Measurements from ENCODE around the gene RIC3. TPM values are rescaled to one million over a fixed set of nuclear protein-coding genes. Genes with fewer than 3 reads are reported as not detected.

Gene RIC3
- total RNA-seq, 2 donors from 2014 or later: 17.2 to 17.8 TPM

DNA sequence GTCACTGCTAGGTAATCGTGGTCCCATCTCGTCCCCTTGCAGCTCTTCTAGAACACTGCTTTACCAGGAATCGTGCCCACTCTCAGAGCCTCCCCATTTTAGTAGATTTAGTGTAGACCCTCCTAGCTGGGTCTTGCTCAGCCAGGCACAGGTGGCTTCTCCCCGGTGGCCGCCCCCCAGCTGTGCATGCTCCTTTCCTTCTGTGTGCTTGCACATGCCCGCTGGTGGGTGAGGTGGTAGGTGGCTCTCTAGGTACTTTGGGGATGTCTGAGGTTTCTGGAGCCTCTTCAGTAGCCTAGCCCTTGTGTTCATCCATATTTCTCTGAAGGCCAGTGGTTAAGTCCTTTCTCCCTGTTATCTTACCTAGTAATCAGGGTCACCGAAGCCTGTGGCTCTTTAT, 82.3 kb downstream of the RIC3 start:
- DNase-seq: no peak
- Mint-ChIP-seq H3K4me3 (no peak overlapping the region), H3K36me3 (ENCODE audit: insufficient read depth in 2 of 2) (no peaks in the 10 kb centered on the region), H3K27ac (no peak overlapping the region), H3K27me3 (ENCODE audit: low read depth) (peaks cover 39% of the 10 kb centered on the region), H3K4me1 (ENCODE audit: low read depth) (no peaks in the 10 kb centered on the region), H3K9me3 (no peaks in the 10 kb centered on the region)
- ATAC-seq (replicated peaks in 1 of 2): no peak

DNA sequence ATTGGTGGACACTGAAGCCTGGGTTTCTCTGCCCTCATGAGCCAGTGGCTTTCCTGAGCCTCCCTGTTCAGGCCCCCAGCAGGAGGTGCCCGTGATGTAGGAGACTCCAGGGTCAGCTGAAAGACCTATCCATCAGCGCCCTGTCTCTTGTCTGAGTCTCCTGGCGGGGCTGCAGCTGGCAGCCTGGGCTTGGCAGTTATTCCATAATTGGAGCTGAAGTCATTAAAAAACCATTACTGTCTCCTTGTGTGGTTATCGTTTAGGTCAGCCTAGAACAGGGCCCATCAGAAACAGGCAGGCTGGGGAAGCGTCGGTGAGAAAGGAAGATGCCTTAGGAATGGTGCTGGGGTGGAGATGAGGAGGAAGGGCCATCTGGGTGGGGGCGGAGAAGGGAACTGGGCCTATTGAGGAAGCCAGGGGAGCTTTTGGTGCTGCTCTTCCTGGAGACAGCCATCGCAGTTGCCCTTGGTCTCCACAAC, 82.8 kb downstream of the RIC3 start:
- no peaks in the 10 kb centered on the region for H3K36me3 Mint-ChIP-seq (ENCODE audit: insufficient read depth in 2 of 2)
- H3K9me3 Mint-ChIP-seq: no peaks in the 10 kb centered on the region
- H3K4me1 Mint-ChIP-seq (ENCODE audit: low read depth): no peaks in the 10 kb centered on the region
- ATAC-seq (replicated peaks in 1 of 2) (no peak), DNase-seq (no peak)
- H3K27me3 Mint-ChIP-seq (ENCODE audit: low read depth): peaks cover 40% of the 10 kb centered on the region
- no peak overlapping the region for H3K4me3 Mint-ChIP-seq
- no peak overlapping the region for H3K27ac Mint-ChIP-seq

DNA sequence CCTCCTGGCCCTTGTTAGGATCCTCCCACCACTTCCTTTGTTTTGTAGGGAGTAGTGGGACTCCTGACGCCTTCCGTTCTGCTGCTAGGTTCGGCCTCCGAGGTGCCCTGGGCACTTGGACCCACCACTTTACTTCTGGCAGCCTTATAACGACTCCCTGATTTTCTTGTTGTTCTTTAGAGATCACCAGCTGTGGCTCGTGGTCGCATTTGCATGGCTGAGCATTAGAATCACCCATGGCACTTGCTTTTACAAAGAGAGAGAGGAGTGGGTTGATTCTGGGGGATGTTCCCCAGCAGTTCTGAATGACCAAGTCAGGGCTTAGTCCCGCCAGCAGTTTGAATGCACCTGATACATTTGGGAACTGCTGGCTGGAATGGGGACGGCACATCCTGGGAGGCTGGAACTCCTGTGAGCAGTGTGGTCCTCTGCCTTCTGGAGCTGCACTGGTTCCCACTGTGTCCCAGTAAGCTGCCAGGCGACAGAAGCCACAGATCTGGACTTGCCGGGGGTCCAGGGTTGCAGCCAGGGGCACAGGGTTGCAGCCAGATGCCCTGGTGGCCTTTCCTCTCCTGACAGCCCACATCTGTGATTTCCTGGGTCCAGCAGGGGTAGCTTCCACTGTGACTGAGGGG, 83.7 kb downstream of the RIC3 start:
- H3K36me3 Mint-ChIP-seq (ENCODE audit: insufficient read depth in 2 of 2): no peaks in the 10 kb centered on the region
- peaks cover 45% of the 10 kb centered on the region for H3K27me3 Mint-ChIP-seq (ENCODE audit: low read depth)
- no peaks in the 10 kb centered on the region for H3K4me1 Mint-ChIP-seq (ENCODE audit: low read depth)
- ATAC-seq (replicated peaks in 1 of 2) (no peak), DNase-seq (no peak)
- H3K4me3 Mint-ChIP-seq: no peak overlapping the region
- H3K27ac Mint-ChIP-seq: no peak overlapping the region
- no peaks in the 10 kb centered on the region for H3K9me3 Mint-ChIP-seq

DNA sequence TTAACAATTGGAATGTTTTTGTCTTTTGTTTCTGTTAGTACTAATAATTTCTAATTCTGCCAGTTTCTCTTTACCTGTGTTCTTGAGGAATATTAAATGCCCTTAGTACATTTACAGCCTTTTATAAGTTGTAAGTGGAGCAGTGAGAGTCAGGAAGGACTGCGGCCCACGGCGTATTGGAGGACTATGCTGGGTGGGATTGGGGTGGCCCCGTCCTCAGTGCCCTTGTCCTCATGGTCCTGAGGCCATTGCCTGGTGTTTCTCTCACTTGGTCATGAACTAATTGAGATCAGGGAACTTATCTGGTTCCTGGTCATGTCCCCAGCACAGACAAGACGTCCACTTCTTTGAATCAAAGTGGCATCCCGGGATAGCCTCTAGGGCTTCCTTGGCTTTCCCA, 84.5 kb downstream of the RIC3 start:
- H3K36me3 Mint-ChIP-seq (ENCODE audit: insufficient read depth in 2 of 2): no peaks in the 10 kb centered on the region
- H3K27me3 Mint-ChIP-seq (ENCODE audit: low read depth): peaks cover 51% of the 10 kb centered on the region
- no peak overlapping the region for H3K4me3 Mint-ChIP-seq
- H3K4me1 Mint-ChIP-seq (ENCODE audit: low read depth): no peaks in the 10 kb centered on the region
- ATAC-seq (replicated peaks in 1 of 2) (no peak), DNase-seq (no peak)
- no peak overlapping the region for H3K27ac Mint-ChIP-seq
- H3K9me3 Mint-ChIP-seq: no peaks in the 10 kb centered on the region

DNA sequence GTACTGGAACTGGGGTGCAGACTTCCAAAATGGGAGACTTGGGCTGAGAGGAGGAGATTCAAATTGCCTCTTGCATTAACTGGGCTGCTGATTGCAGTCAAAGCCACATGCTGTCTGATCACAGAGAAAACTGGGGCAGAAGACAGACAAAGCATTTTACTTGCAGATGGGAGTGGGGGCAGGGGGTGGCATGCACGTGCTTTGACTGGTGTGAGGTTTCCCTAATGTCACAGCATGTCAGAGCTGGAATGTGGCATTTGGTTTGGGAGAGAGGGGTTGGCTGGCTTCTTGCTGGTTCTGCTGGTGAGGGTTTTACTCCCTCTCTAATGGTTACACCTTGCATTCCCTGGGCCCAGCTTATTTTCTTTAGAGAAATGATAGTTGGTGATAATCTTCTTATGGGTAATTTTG, 84.9 kb downstream of the RIC3 start:
- Mint-ChIP-seq H3K27me3 (ENCODE audit: low read depth) (peaks cover 56% of the 10 kb centered on the region), H3K4me3 (no peak overlapping the region), H3K27ac (no peak overlapping the region), H3K36me3 (ENCODE audit: insufficient read depth in 2 of 2) (no peaks in the 10 kb centered on the region), H3K4me1 (ENCODE audit: low read depth) (no peaks in the 10 kb centered on the region), H3K9me3 (no peaks in the 10 kb centered on the region)
- no peak for ATAC-seq (replicated peaks in 1 of 2)
- no peak for DNase-seq

DNA sequence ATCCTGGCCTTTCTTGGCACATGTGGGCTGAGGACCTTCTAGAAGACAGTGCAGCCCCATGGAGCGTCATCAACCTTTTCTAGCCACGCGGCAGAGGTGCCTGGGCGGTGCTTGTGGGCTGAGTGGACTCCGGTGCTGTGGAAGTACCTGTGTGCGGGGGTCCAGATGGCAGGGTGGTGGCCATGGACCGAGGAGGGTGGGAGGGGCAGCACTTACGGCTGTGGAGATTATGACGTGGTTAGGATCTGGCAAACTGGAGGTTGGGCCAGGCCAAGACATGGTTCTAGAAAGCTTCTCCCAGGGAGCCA, 85.8 kb downstream of the RIC3 start:
- no peak for DNase-seq
- Mint-ChIP-seq H3K9me3 (no peaks in the 10 kb centered on the region), H3K27ac (no peak overlapping the region), H3K4me3 (no peak overlapping the region), H3K36me3 (ENCODE audit: insufficient read depth in 2 of 2) (no peaks in the 10 kb centered on the region), H3K27me3 (ENCODE audit: low read depth) (peaks cover 62% of the 10 kb centered on the region), H3K4me1 (ENCODE audit: low read depth) (no peaks in the 10 kb centered on the region)
- no peak for ATAC-seq (replicated peaks in 1 of 2)

DNA sequence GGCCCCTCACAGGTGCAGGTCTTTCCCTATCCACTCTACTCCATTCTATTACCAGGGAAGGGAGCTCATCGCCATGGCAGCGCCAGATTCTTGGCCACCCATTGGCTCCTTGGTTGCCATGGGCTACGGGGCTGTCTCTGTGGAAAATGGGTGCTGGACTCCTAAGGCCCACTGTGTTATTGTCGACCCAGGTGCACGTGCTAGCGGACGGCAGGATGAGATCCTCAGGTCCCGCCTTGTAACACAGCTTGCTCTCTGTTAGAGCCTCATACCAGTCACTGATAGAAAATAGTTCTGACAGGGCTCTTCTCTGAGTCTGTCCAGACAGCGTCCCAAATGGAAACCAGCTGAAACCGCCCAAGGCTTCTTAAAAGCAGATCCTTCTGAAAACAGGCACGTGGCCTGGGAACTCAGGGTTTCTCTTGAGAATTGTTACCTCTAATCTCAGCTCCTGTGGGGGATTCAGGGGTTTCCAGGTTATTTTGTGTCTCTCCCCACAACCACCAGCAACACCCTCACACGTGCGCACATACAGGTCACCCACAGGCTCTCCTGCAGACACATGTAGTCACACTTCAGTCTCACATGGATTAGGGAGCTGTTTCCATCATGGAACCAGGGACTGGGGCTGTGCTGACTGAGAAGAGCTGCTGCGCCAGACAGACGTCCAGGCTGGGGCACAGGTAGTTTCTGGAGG, 86.3 kb downstream of the RIC3 start:
- no peaks in the 10 kb centered on the region for H3K9me3 Mint-ChIP-seq
- H3K27me3 Mint-ChIP-seq (ENCODE audit: low read depth): peaks cover 65% of the 10 kb centered on the region
- H3K36me3 Mint-ChIP-seq (ENCODE audit: insufficient read depth in 2 of 2): no peaks in the 10 kb centered on the region
- H3K4me3 Mint-ChIP-seq: peak overlapping the region in 1 of 2 donors; percentile 32
- H3K27ac Mint-ChIP-seq: no peak overlapping the region
- no peaks in the 10 kb centered on the region for H3K4me1 Mint-ChIP-seq (ENCODE audit: low read depth)
- ATAC-seq (replicated peaks in 1 of 2): no peak
- DNase-seq: no peak

DNA sequence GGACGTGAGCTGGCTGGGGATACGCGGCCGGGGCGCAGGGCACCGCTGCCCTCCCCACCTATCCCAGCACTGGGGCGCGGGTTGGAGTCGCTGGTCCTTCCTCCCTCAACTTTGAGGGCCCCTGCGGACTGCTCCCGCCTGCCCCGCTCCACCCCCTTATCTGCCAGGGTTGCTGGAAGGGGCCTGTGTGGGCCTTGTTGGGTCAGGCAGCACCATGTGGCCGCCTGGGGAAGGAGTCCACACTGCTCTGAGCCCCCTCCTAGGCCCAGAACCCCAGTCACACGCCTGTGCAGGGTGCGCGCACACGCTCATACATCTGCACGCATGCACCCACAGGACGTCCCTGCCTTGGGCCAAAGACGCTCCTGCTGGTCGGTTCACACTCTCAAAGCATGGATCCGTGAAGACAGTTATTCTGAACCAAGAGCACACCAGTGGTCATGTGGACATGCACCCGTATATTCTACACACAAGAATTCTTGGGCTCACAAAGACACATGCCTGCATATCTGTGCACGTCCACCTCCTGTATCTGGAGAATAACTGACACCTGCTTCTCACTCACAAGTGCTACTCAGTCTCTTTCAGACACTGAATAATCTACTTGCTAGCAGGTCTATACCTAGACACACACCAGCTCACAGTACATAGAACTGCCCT, 87.1 kb downstream of the RIC3 start:
- peak overlapping the region; percentile 36 to 48 for H3K4me3 Mint-ChIP-seq
- H3K27me3 Mint-ChIP-seq (ENCODE audit: low read depth): peaks cover 73% of the 10 kb centered on the region
- ATAC-seq (replicated peaks in 1 of 2): peak in 1 of 2 donors; percentile 19
- no peaks in the 10 kb centered on the region for H3K36me3 Mint-ChIP-seq (ENCODE audit: insufficient read depth in 2 of 2)
- H3K4me1 Mint-ChIP-seq (ENCODE audit: low read depth): no peaks in the 10 kb centered on the region
- H3K9me3 Mint-ChIP-seq: no peaks in the 10 kb centered on the region
- DNase-seq: no peak
- H3K27ac Mint-ChIP-seq: no peak overlapping the region

DNA sequence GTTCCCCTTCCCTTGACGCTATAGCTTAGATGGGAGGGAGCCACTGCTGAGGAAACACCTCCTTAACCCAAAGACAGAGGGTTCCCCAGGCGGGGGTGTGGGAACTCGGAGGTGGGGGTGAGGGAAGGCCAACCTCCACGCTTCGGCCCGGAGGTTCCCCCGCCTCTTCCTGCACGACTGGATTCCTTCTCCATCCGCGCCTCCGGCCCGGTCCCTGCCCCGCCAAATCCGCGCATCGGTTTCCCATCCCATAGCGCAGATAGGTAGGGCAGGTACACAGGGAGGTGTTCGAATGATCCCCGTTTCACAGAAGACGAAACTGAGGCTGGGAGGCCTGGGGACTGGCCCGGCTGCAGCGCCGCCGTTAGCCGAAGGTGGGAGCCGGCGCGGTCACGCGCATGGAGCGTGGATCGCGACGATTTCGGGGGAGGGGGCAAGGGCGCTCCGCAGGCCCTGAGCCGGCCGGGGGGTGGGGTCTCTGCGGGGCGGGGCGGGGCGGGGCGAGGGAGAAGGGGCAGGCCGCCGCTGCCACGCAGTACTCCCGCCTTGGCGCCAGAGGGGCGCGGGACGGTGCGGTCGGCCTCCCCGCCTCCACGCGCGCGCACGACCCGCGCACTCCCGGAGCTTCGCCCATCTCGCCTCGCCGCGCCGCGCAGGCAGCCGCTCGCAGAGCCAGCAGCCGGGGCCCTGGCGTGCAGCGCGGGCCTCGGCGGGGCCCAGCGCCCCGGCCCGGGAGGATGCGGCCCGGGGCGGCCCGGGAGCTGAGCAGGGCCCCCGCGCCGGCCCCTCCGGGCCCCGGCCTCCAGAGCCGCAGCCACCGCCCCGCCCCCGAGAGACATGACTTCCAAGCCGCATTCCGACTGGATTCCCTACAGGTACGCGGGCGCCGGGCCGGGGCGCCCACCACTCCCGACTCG, 87.9 kb downstream of the RIC3 start, which contains the start of gene TUB:
Gene TUB (plus strand): TSS at position 538 of the 917 bp plus-strand sequence. CDS start 300 bp downstream, at position 838.
- H3K4me3 Mint-ChIP-seq: peak within 1 kb of the TSS; percentile 65 to 72
- DNase-seq: peak in 1 of 2 donors; percentile 19
- H3K36me3 Mint-ChIP-seq (ENCODE audit: insufficient read depth in 2 of 2): no peaks in the 10 kb centered on the region
- peaks cover 71% of the 10 kb centered on the region for H3K27me3 Mint-ChIP-seq (ENCODE audit: low read depth)
- H3K27ac Mint-ChIP-seq: no peak within 1 kb of the TSS
- no peaks in the 10 kb centered on the region for H3K9me3 Mint-ChIP-seq
- ATAC-seq (replicated peaks in 1 of 2): peak; percentile 60 to 70
- peaks cover under 1% of the 10 kb centered on the region for H3K4me1 Mint-ChIP-seq (ENCODE audit: low read depth)

DNA sequence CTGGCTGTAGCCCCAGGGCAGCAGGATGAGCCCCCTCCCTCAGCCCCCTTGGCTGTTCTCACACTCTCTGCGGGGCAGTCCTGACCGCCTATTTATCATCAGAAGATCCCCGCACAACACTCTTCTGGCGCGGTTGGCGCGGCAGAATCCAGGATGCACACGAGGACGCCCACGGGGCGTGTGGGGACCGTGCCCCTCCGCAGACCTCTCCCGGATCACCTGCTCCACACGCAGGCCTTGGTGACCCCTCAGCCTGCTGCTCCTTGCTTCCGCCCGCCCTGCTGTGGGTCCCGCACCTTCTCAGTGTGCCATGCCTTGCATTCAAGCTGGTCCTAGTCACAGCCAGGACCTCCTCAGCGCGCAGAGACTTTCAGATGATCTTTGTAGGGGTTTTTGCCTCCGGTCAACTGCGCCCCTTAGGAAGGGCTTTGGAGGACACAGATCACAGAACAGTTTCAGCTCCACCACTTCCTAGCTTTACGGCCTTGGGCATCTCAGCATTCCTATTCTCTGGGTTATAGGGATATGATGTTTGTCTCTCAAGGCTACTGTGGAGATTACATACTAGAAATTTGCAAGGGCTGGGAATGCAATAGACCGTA, 88.7 kb downstream of the RIC3 start:
- Mint-ChIP-seq H3K27ac (no peak overlapping the region), H3K9me3 (no peaks in the 10 kb centered on the region), H3K36me3 (ENCODE audit: insufficient read depth in 2 of 2) (no peaks in the 10 kb centered on the region), H3K4me3 (peak overlapping the region; percentile 65 to 72), H3K4me1 (ENCODE audit: low read depth) (peaks cover 7% of the 10 kb centered on the region), H3K27me3 (ENCODE audit: low read depth) (peaks cover 64% of the 10 kb centered on the region)
- DNase-seq (no peak), ATAC-seq (replicated peaks in 1 of 2) (no peak)

DNA sequence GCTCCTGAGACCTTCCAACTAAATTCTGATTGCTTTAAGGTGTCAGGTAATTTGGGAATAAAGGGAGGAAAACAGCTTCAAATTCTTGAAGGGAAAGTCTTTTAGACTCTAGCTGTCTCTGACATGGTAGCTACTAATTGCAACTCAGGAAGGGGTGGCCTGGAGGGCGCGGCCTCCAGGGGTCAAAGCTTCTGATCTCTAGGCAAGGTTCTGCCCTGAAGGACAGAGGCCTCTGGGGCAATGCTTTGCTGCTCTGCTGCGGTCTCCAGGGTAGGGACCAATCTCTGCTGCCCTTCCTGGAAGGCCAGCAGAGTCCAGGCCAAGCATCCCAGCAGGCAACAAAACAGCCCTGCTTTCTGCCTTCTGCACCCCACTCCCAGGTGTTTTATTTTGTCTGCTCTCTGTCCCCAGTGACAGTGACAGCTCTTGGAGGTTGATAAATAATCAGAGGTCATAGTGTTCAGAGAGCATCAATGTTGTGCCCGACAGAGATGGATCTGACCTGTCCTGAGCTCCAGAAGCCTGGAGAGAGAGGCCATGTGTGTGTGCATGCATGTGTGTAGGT, 89.6 kb downstream of the RIC3 start:
- Mint-ChIP-seq H3K27ac (no peak overlapping the region), H3K36me3 (ENCODE audit: insufficient read depth in 2 of 2) (no peaks in the 10 kb centered on the region), H3K27me3 (ENCODE audit: low read depth) (peaks cover 58% of the 10 kb centered on the region), H3K9me3 (no peaks in the 10 kb centered on the region), H3K4me1 (ENCODE audit: low read depth) (peaks cover 11% of the 10 kb centered on the region), H3K4me3 (no peak overlapping the region)
- ATAC-seq (replicated peaks in 1 of 2): no peak
- no peak for DNase-seq

DNA sequence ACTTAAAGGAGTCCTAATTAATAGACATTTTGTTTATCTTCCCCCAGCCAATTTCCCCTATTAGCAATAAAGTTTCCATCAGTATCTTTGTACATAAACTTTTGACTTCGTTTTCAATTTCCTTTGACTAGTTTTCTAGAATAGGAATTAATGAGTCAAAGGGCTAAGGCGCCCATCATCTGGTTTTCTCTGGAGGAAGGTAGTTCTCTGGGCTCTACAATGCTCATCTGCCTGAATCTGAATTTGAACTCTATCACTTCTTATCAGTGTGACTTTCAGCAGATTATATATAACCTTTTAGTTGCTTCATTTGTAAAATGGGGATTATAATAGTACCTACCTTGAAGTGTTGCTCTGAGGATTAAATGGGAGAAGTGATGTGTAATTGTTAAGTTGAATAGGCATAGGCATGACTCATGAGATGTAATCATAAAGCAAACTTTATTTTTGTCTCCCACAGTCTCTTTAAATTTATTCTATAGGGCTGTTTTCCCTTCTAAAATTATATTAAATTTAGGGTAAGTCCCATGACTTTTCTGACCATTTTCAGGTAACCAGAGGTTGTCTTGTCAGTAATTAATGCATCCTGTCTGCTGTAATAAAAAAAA, 93.6 kb downstream of the RIC3 start:
- peaks cover 35% of the 10 kb centered on the region for H3K27me3 Mint-ChIP-seq (ENCODE audit: low read depth)
- H3K4me1 Mint-ChIP-seq (ENCODE audit: low read depth): peaks cover 15% of the 10 kb centered on the region
- H3K27ac Mint-ChIP-seq: no peak overlapping the region
- no peaks in the 10 kb centered on the region for H3K36me3 Mint-ChIP-seq (ENCODE audit: insufficient read depth in 2 of 2)
- DNase-seq (no peak), ATAC-seq (replicated peaks in 1 of 2) (peak in 1 of 2 donors; percentile 48)
- no peak overlapping the region for H3K4me3 Mint-ChIP-seq
- no peaks in the 10 kb centered on the region for H3K9me3 Mint-ChIP-seq

Data from activated T-cell treated with anti-CD3 and anti-CD28 coated beads, Interleukin-2, amount 50 U/mL, for 72 hours (primary cell).